NCI-H2196 treated with DMSO at 0.1 percent for 48 hours (cell line): Measurements from ENCODE around the gene KBTBD13.

Experiments
- DNase-seq: peaks from one replicate; lab custom pipeline; 2025; ENCODE audit not compliant: unreplicated experiment; lab: John Stamatoyannopoulos, UW

Gene KBTBD13

GRCh38 chr15:65105038-65105437 is 28.5 kb downstream of the KBTBD13 start:
- no peak for DNase-seq

- DNase-seq: no peak
Observed at GRCh38 chr15:65106011-65106590, 29.6 kb downstream of the KBTBD13 start.

- DNase-seq: no peak
Observed at GRCh38 chr15:65110676-65111292, 34.2 kb downstream of the KBTBD13 start.

- DNase-seq: no peak
Observed at GRCh38 chr15:65115086-65115485, 38.5 kb downstream of the KBTBD13 start, which contains the start of gene UBAP1L. Gene UBAP1L, minus strand, starts transcription at chr15:65115200. Its CDS starts 8,985 bp downstream, at chr15:65106215.

GRCh38 chr15:65115542-65115941 is 39.0 kb downstream of the KBTBD13 start:
- no peak for DNase-seq
